HG03520 (cell line): Measurements from ENCODE around the gene CD164L2.

Source experiments
- ATAC-seq: cut with Tn5 transposase; IDR thresholded peaks from one replicate; pipeline ENCODE4 v1.9.1; 2021; ENCODE audit warnings: mild to moderate bottlenecking, moderate library complexity; ENCODE audit not compliant: unreplicated experiment

Gene CD164L2

GRCh38 chr1:27365372-27366112 is 17.6 kb downstream of the CD164L2 start:
- no peak for ATAC-seq

DNA sequence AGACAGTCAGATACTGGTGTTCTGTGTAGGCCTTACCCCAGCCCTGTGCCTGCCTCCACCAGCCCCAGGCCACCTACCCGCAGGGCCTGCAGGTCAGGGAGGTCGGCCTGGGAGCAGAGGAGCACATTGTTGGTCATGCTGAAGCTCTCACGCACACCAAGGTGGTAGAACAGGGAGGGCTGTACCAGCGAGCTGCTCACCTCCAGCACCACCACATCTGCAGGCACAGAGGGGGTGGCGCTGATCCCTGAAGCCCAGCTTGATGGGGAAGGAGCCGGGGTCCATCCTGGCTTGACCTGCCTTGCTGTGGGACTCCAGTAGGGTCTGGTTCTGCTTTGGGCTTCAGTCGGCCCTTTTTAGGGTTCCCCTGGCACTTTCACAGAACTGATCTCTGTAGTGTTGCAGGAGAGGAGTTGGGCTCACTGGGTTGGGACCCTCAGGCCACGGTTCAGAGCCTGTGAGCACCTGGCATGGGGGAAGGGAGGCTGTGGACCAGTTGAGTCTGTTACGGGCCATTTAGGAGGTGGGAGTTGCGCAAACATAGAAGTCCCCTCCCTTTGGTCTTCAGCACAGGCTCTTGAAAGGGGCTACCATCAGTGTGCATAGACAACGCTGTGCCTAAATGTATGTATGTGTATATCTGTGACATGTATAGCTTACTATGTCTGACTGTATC is 18.3 kb downstream of the CD164L2 start:
- ATAC-seq: no peak

DNA sequence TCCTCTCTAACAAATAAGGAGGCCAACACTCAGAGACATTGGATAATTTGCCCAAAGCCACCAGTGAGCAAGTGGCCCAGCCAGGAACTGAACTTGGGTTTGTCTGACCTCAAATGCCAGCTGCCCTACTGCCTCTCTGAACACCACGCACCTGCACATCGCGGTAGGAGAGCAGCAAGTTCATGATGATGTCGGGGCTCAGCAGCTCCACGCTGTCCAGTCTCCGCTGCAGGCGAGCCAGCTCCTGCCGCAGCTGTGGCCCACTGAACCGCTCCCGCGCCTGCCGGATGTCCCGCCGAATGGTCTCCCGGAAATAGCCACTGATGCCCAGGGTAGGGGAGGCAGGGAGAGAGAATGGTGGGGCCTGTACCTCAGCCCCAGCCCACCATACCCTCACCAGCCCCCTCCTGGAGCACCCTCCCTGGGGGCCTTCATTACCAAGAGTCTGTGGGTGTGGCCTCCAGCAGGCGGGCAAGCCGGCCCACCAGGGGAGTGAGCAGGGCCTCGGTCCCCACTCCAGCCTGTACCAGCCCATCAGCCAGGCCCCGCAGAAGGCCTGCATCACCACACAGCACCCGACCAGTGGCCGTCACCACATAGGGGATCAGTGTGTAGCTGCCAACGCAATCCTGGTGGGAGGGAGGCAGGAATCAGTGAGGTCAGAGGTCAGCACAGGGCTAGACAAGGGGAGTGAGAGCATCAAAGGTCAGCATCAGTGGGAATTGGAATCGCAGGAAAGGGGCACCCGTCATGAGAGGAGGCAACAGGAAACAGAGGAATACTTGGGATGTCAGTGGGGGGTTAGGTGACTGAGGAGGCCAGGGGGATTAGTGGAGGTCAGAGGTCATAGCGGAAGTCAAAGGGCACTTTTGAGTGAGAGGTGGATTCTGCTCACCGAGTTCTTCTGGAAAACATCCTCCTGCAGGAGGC is 19.1 kb downstream of the CD164L2 start:
- no peak for ATAC-seq

DNA sequence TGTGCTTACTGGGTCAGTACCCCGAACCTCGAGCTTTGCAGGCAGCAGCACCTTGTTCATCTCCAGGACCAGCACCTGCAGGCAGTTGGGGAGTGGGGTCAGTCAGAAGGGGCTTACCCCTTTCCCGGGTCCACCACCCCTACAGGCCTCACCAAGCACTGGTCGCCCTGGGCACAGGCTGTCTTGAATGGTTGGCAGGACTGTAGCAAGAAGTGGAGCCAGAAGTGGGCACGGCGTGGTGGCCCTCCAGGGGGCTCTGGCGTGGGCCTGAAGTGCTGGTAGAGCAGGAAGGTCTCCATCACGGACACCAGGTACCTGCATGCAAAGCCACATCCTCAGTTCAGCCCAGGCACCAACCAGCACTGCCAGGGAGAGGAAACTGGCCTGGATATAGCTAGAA is 21.6 kb downstream of the CD164L2 start:
- ATAC-seq: no peak

- no peak for ATAC-seq
These were observed 22.1 kb downstream of the CD164L2 start for GRCh38 chr1:27361044-27361402.

DNA sequence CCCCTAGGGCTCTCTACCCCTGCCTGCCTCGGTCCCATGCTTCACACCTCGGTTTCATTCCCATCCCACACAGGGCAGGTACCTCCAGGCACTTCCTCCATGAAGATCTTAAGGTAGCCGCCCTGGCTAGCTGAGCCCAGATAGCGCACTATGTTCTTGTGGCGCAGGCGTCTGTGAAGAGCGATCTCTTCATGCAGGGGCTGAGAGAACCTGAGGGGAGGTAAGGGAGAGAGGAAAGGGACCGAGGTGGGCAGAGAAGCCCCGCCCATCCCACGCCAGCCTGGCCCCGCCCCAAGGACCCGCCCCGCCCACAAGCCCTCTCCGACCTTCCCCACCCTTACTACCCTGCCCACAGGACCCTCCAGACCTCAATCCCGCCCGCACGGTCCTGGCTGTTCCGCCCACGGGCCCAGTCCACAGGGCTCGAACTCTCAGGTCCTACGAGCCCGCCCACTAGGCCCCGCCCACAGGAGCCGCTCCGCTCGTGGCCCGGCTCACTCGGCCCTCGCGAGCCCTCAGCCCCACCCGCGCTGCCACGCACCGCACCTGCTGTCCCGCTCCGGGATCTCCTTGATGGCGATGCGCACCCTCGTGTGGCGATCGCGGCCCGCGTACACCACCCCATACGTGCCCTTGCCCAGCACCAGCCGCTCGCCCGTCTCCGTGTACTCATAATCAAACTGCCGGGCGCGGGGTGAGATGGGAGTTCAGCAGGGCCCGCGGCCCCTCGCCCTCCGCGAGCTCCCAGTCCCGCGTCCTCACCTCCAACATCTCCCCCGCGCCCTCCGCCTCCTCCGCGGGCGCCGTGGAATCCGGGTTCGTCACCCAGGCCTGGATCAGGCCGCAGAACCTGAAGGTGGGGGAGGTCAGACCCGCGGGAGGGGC is 22.7 kb downstream of the CD164L2 start:
- no peak for ATAC-seq

DNA sequence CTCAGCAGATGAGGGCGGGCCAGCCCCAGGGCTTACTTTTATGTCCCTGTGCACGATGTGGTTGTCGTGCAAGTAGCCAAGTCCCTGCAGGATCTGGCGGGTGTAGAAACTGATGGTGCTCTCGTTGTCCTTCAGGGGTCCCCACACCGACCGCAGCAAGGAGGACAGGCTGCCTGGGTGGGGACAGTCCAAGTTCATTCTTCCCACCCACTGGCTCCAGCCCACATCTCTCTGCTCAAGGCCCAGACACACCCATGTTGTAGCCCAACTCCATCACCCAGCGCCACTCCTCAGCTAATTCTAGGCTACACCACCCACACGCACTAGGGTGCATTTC is 23.3 kb downstream of the CD164L2 start:
- no peak for ATAC-seq

DNA sequence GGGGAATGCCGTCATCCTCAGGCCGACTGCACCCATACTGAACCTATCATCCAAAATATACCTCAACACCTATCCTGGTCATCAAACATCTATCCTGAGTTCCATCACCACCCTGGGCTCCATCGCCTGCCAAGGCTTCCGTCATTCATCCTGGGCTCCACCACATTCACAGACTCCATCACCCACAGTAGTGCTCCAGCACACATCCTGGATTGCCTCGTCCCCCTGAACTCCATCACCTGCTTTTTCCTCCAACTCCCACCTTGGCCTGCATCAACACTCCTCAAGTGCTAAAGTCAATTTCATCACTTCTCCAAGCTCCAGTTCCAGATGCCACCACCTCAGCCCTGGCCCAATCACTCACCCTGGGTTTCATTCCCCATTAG is 24.2 kb downstream of the CD164L2 start:
- no peak for ATAC-seq

GRCh38 chr1:27358038-27358927 is 24.9 kb downstream of the CD164L2 start:
- ATAC-seq: no peak

GRCh38 chr1:27357281-27358037 is 25.7 kb downstream of the CD164L2 start:
- ATAC-seq: peak; percentile 38

DNA sequence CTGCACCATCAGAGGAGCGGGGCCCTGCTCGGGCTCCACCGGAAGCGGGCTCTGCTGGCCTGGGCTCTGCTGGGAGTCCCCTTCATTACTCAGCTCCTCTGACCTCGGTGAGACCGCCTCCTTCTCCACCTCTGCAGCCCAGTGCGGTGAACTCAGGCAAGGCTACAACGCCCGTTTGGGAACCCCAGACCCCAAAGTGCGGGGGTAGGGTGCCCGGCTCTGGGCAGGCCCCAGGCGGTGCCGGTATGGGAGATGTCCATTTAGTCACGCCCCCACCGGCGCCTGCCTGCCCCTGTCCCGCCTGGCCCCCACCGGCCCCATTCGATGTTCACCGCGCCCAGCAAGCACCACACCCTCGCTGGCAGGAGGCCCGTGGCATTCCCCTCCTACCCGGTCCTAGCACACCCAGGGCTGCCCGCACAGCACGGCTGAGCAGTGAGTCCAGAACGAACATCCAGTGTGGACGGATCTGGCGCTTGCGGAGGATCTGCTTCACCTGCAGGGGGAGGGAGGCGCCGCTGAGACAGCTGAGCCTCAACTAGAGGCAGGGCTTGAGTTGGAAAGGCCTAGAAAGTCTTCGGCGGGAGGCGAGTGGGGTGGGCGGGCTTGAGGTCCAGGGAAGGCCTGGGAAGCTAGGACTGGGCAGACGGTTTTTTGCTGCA is 26.4 kb downstream of the CD164L2 start:
- no peak for ATAC-seq

DNA sequence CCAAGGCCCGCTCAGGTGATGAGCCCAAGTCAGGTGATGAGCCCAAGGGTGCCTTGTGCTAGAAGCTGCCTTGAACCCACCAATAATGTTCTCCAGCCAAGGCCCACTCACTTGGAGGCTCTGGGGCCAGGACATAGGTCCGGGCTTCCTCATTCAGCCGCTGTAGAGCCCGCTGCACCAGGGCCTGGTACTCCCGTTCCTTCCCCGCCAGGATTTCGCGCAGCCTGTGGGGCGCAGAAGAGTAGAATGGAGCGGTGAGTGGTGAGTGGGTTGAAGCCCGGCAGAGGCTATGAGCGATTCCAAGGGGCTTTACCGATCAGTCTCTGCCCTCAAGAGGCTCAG is 26.9 kb downstream of the CD164L2 start:
- ATAC-seq: no peak

DNA sequence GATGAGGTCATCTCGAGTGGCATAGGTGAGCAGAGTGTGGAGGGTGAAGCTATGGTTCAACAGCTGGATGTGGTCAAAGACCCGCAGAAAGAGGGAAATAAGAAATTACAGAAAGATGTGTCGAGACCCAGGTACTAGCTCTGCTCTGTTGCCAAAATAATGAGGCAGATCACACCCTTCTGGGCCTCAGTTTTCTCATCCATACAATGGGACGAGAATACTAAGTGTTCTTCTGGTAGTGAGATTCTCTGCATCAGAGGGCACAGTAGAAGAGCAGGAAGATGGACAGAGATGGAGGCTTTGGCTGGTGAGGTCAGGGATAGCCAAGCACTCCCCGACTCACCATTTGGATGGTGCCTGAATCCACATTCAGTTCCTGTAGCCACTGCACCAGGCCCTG is 27.4 kb downstream of the CD164L2 start:
- no peak for ATAC-seq

DNA sequence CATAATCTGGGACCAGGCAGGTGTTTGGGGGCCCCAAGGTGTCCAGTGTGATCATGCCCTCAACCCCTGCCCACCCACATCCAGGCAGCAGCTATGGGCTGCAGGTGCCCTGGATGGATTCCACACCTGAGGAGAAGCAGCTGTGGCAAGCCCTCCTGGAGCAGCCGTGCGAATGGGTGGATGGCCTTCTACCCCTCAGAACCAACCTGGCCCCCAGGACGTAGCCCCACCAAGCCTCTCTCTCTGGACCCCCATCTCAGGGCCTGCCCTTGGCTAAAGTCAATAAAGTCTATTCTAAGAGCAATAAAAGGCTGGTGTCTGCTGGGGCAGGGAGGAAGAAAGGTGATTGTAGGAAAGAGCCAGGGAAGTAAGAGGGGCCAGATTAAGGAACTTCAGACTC is 29.5 kb downstream of the CD164L2 start:
- no peak for ATAC-seq

- ATAC-seq: no peak
These were observed 30.0 kb downstream of the CD164L2 start for GRCh38 chr1:27353166-27353565.

DNA sequence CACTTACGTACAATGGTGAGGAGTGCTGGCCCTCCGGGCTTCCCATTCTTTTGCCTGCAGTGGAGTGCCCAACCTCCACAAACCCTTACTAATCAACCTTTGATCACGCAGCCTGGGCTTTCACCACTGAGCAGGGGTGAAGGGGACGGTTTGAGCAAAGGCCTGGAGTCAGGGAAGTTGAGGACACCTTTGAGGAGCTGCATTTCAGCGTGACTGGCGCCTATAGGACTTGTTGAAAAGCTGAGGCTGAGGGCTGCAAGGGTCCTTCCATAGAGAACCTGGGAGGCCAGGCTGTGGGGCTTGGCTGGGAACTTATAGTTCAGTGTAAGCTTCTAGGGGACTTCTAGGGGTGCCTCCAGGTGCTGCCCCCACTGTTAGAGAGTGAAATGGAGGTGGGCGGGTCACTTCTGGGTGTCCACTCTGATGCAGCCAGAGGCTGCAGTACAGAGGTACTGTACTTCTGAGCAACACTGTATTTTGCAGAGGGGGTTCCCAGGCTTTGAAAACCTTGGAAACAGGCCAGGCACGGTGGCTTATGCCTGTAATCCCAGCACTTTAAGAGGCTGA is 31.5 kb downstream of the CD164L2 start:
- ATAC-seq: no peak

DNA sequence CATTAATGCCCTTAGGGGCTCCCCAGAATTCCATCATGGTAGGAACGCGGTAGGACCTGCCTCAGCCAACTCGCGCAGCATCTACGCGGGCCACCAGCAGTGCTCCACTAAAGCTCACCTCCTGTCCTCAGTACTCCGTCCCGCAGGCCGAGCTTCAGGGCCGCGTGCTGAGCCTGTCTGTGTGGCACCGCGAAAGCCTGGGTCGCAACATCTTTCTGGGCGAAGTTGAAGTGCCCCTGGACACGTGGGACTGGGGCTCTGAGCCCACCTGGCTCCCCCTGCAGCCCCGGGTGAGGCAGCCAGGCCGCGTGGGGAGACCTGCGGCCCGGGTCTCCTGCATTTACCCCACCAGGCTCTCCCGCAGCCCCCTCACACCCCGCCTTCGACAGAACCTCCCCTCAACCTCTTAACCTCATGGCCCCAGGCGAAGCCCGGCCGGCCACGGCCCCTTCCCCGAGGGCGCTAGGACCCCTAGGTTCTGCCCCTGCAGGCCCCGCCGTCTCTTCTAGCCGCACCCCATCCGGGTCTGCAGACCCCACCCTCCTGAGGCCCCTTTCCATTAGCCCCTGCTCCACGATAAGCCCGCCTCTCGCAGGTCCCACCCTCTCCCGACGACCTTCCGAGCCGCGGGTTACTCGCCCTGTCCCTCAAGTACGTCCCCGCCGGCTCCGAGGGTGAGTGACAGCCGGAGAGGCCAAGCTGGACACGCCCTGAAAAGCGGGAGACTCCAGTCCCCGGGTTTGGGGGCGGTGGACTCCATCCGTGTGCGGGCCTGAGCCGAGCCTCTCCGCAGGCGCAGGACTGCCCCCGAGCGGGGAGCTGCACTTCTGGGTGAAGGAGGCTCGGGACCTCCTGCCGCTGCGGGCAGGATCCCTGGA is 32.2 kb downstream of the CD164L2 start:
- ATAC-seq: no peak
